Mesendoderm (in vitro differentiated cells): ENCODE measurements around the gene WDR36.

Experiments
- DNase-seq: peaks from one replicate; pipeline ENCODE4 v3.0.0; 2013
- H2AK5ac ChIP-seq: 2 replicates; pipeline ENCODE4 v1.6.1; 2013; ENCODE audit warnings: low read length, inconsistent platforms
- H2BK120ac ChIP-seq: 2 replicates; pipeline ENCODE4 v1.6.1; 2013; ENCODE audit warnings: low read depth, mild to moderate bottlenecking, low read length, moderate library complexity, mixed read lengths
- H2BK15ac ChIP-seq: replicated peaks from 2 replicates; pipeline ENCODE4 v1.6.1; 2013; ENCODE audit warnings: low read depth, mild to moderate bottlenecking, moderate library complexity
- H2BK5ac ChIP-seq: 2 replicates; pipeline ENCODE4 v1.6.1; 2013; ENCODE audit warnings: low read length, inconsistent platforms
- H3K18ac ChIP-seq: 2 replicates; pipeline ENCODE4 v1.6.1; 2013; ENCODE audit warnings: mild to moderate bottlenecking, low read length, mixed read lengths
- H3K23ac ChIP-seq: one replicate; pipeline ENCODE4 v1.6.1; 2013; ENCODE audit warnings: low read length
- H3K27ac ChIP-seq: 2 replicates; pipeline ENCODE4 v1.5.1; 2013; ENCODE audit warnings: low read depth, mild to moderate bottlenecking, inconsistent platforms, low read length, moderate library complexity
- H3K27me3 ChIP-seq: 2 replicates; pipeline ENCODE4 v1.6.1; 2013; ENCODE audit warnings: low read length, control low read depth, mild to moderate bottlenecking, inconsistent platforms; ENCODE audit not compliant: insufficient read depth, poor library complexity
- H3K36me3 ChIP-seq: 2 replicates; pipeline ENCODE4 v1.6.1; 2013; ENCODE audit warnings: low read length, inconsistent platforms; ENCODE audit not compliant: control insufficient read depth, insufficient read depth
- H3K4ac ChIP-seq: one replicate; pipeline ENCODE4 v1.6.1; 2013; ENCODE audit warnings: low read depth, mild to moderate bottlenecking, low read length, moderate library complexity
- H3K4me1 ChIP-seq: 2 replicates; pipeline ENCODE4 v1.6.1; 2013; ENCODE audit warnings: low read depth, low read length, inconsistent platforms; ENCODE audit not compliant: control insufficient read depth
- H3K4me2 ChIP-seq: 2 replicates; pipeline ENCODE4 v1.6.1; 2013; ENCODE audit warnings: low read length
- H3K4me3 ChIP-seq: 2 replicates; pipeline ENCODE4 v1.5.1; 2013; ENCODE audit warnings: mild to moderate bottlenecking, low read length
- H3K56ac ChIP-seq: one replicate; pipeline ENCODE4 v1.6.1; 2013; ENCODE audit warnings: low read length
- H3K79me1 ChIP-seq: 2 replicates; pipeline ENCODE4 v1.6.1; 2013; ENCODE audit warnings: low read length, inconsistent platforms
- H3K79me2 ChIP-seq: 2 replicates; pipeline ENCODE4 v1.6.1; 2013; ENCODE audit warnings: mild to moderate bottlenecking, low read length; ENCODE audit not compliant: control insufficient read depth, insufficient read depth
- H3K9ac ChIP-seq: 2 replicates; pipeline ENCODE4 v1.6.1; 2013; ENCODE audit warnings: low read length, inconsistent platforms
- H4K5ac ChIP-seq: one replicate; pipeline ENCODE4 v1.6.1; 2013; ENCODE audit warnings: low read length
- H4K8ac ChIP-seq: one replicate; pipeline ENCODE4 v1.6.1; 2013; ENCODE audit warnings: low read depth, mild to moderate bottlenecking, control low read depth, low read length, moderate library complexity
- WGBS: extraction: QIAGEN DNeasy Blood & Tissue Kit; methylation state at CpG from one replicate; pipeline ENCODE4 v1.1.7; 2013; ENCODE audit warnings: low lambda C conversion rate, missing lambda C conversion rate; ENCODE audit not compliant: insufficient coverage; ENCODE audit errors: extremely low coverage; 5-methylcytosine and 5-hydroxymethylcytosine counted together

The WDR36 gene

GRCh38 chr5:111071413-111071812, 20.7 kb upstream of the WDR36 start, which contains the start of gene TSLP:
TSLP (plus strand) TSS chr5:111071713; CDS start chr5:111071891, 178 bp downstream.
- no peak within 1 kb of the TSS for H3K4me3 ChIP-seq
- H2AK5ac ChIP-seq, result no peak within 1 kb of the TSS
- no peak within 1 kb of the TSS for H2BK120ac ChIP-seq
- peak within 1 kb of the TSS; percentile 85 for H3K56ac ChIP-seq
- H4K8ac ChIP-seq, result no peak within 1 kb of the TSS
- H3K9ac ChIP-seq, result peak within 1 kb of the TSS; percentile 48
- H3K36me3 ChIP-seq, result no peaks in the 10 kb centered on the region
- peaks cover 2% of the 10 kb centered on the region for H3K4me1 ChIP-seq
- no peak within 1 kb of the TSS for H3K27ac ChIP-seq
- H3K18ac ChIP-seq, result no peak within 1 kb of the TSS
- no peaks in the 10 kb centered on the region for H3K79me1 ChIP-seq
- no peak within 1 kb of the TSS for H3K4ac ChIP-seq
- whole genome bisulfite sequencing, result no CpG with 5 or more reads among the region's 4 CpGs
- no peak within 1 kb of the TSS for H2BK15ac ChIP-seq
- peak within 1 kb of the TSS; percentile 69 for H3K4me2 ChIP-seq
- no peak within 1 kb of the TSS for H3K23ac ChIP-seq
- DNase-seq, result no peak
- H4K5ac ChIP-seq, result no peak within 1 kb of the TSS
- no peaks in the 10 kb centered on the region for H3K79me2 ChIP-seq
- H2BK5ac ChIP-seq, result no peak within 1 kb of the TSS
- H3K27me3 ChIP-seq, result peaks cover 12% of the 10 kb centered on the region

GRCh38 chr5:111072949-111073682, 19.0 kb upstream of the WDR36 start:
- Histone ChIP-seq H2BK15ac (no peak overlapping the region), H2BK120ac (no peak overlapping the region), H2AK5ac (no peak overlapping the region), H3K23ac (no peak overlapping the region), H3K4ac (no peak overlapping the region), H3K79me1 (no peaks in the 10 kb centered on the region), H3K4me1 (peaks cover 2% of the 10 kb centered on the region), H3K36me3 (no peaks in the 10 kb centered on the region), H4K5ac (no peak overlapping the region), H3K79me2 (no peaks in the 10 kb centered on the region), H3K18ac (no peak overlapping the region), H3K27me3 (peaks cover 12% of the 10 kb centered on the region), H2BK5ac (no peak overlapping the region), H3K56ac (peak overlapping the region; percentile 85), H3K9ac (peak overlapping the region; percentile 76), H3K4me2 (peak overlapping the region; percentile 81), H4K8ac (no peak overlapping the region), H3K4me3 (peak overlapping the region; percentile 76), H3K27ac (no peak overlapping the region)
- peak; percentile 82 for DNase-seq
- WGBS, result no CpG with 5 or more reads among the region's 44 CpGs

GRCh38 chr5:111074244-111074643, 17.9 kb upstream of the WDR36 start:
- Histone ChIP-seq H3K18ac (no peak overlapping the region), H2AK5ac (no peak overlapping the region), H3K27me3 (peaks cover 10% of the 10 kb centered on the region), H3K23ac (no peak overlapping the region), H3K36me3 (no peaks in the 10 kb centered on the region), H3K79me1 (no peaks in the 10 kb centered on the region), H3K4me1 (peaks cover 2% of the 10 kb centered on the region), H2BK5ac (no peak overlapping the region), H3K9ac (no peak overlapping the region), H2BK15ac (no peak overlapping the region), H2BK120ac (no peak overlapping the region), H4K5ac (no peak overlapping the region), H4K8ac (no peak overlapping the region), H3K79me2 (no peaks in the 10 kb centered on the region), H3K56ac (no peak overlapping the region), H3K4me3 (no peak overlapping the region), H3K27ac (no peak overlapping the region), H3K4ac (no peak overlapping the region), H3K4me2 (no peak overlapping the region)
- WGBS, result no CpG with 5 or more reads among the region's 2 CpGs
- DNase-seq, result no peak

- Histone ChIP-seq H3K4ac (no peak overlapping the region), H3K9ac (no peak overlapping the region), H3K23ac (no peak overlapping the region), H2BK15ac (no peak overlapping the region), H3K79me2 (no peaks in the 10 kb centered on the region), H2BK5ac (no peak overlapping the region), H3K4me3 (no peak overlapping the region), H3K4me2 (no peak overlapping the region), H3K27ac (no peak overlapping the region), H3K36me3 (no peaks in the 10 kb centered on the region), H4K8ac (no peak overlapping the region), H3K4me1 (peaks cover 2% of the 10 kb centered on the region), H3K27me3 (peaks cover 7% of the 10 kb centered on the region), H3K79me1 (no peaks in the 10 kb centered on the region), H2AK5ac (no peak overlapping the region), H2BK120ac (no peak overlapping the region), H3K18ac (no peak overlapping the region), H4K5ac (no peak overlapping the region), H3K56ac (no peak overlapping the region)
- DNase-seq, result peak; percentile 11
Observed at GRCh38 chr5:111075520-111075919, 16.6 kb upstream of the WDR36 start.

GRCh38 chr5:111076091-111076490, 16.1 kb upstream of the WDR36 start:
- H3K4me3 ChIP-seq, result no peak overlapping the region
- H3K18ac ChIP-seq, result no peak overlapping the region
- no CpG with 5 or more reads among the region's 1 CpG for WGBS
- no peak overlapping the region for H4K5ac ChIP-seq
- H4K8ac ChIP-seq, result no peak overlapping the region
- H3K4me2 ChIP-seq, result no peak overlapping the region
- no peak for DNase-seq
- H2BK120ac ChIP-seq, result no peak overlapping the region
- H3K56ac ChIP-seq, result no peak overlapping the region
- peaks cover 5% of the 10 kb centered on the region for H3K27me3 ChIP-seq
- H3K36me3 ChIP-seq, result no peaks in the 10 kb centered on the region
- no peak overlapping the region for H3K23ac ChIP-seq
- no peak overlapping the region for H3K9ac ChIP-seq
- H2BK15ac ChIP-seq, result no peak overlapping the region
- no peak overlapping the region for H3K4ac ChIP-seq
- no peak overlapping the region for H2AK5ac ChIP-seq
- no peaks in the 10 kb centered on the region for H3K79me2 ChIP-seq
- no peak overlapping the region for H3K27ac ChIP-seq
- peaks cover 2% of the 10 kb centered on the region for H3K4me1 ChIP-seq
- no peak overlapping the region for H2BK5ac ChIP-seq
- H3K79me1 ChIP-seq, result no peaks in the 10 kb centered on the region

- no peak overlapping the region for H4K8ac ChIP-seq
- no peak overlapping the region for H3K4ac ChIP-seq
- H4K5ac ChIP-seq, result no peak overlapping the region
- no peak overlapping the region for H3K56ac ChIP-seq
- no peak overlapping the region for H3K9ac ChIP-seq
- H2AK5ac ChIP-seq, result no peak overlapping the region
- H2BK120ac ChIP-seq, result no peak overlapping the region
- H3K79me1 ChIP-seq, result no peaks in the 10 kb centered on the region
- H3K4me1 ChIP-seq, result peaks cover 2% of the 10 kb centered on the region
- no peak overlapping the region for H3K18ac ChIP-seq
- no peak for DNase-seq
- no peaks in the 10 kb centered on the region for H3K27me3 ChIP-seq
- no peaks in the 10 kb centered on the region for H3K79me2 ChIP-seq
- no peak overlapping the region for H3K27ac ChIP-seq
- H2BK15ac ChIP-seq, result no peak overlapping the region
- no peak overlapping the region for H2BK5ac ChIP-seq
- H3K4me2 ChIP-seq, result no peak overlapping the region
- no peak overlapping the region for H3K23ac ChIP-seq
- H3K36me3 ChIP-seq, result no peaks in the 10 kb centered on the region
- H3K4me3 ChIP-seq, result no peak overlapping the region
- WGBS, result no CpG with 5 or more reads among the region's 2 CpGs
Observed at GRCh38 chr5:111077678-111078077, 14.5 kb upstream of the WDR36 start.
